Measurements from ENCODE around the gene TTC29. TPM values are rescaled to one million over a fixed set of nuclear protein-coding genes. Genes with fewer than 3 reads are reported as not detected.

TTC29 gene
- total and polyA plus RNA-seq, 2 donors (not counting 1 experiment from before 2014, with no cell fraction given) = 0.03 TPM; not detected in 1

DNA sequence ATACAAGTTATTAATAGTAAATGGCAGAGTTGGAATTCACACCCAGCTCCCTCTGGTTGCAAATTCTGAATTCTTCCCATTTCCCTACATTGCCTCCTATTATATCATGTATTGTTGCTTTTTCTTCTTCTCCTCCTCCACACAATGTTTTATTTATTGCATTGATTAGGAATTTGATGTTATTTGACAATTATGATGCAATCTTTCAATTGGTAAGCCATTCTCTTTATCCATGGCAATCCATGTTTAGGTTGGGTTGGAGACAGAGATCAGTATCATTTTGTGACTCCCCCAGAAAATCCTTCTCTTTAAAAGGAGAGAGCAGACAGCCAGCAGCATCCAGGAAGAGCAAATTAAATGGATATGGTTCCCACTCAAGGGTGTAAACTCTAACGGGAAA is 30.5 kb downstream of the TTC29 start:
- H3K27me3 ChIP-seq (ENCODE audit: control insufficient read depth, insufficient read depth, low read length) = no peaks in the 10 kb centered on the region
- no peak overlapping the region for H2AFZ ChIP-seq (ENCODE audit: low read length)
- H4K20me1 ChIP-seq (ENCODE audit: control insufficient read depth, extremely low read depth, insufficient read depth, low read length) = no peaks in the 10 kb centered on the region
- no peaks in the 10 kb centered on the region for H3K36me3 ChIP-seq (ENCODE audit: control insufficient read depth, insufficient read depth, low read length)
- TF ChIP-seq, protein P1, sequence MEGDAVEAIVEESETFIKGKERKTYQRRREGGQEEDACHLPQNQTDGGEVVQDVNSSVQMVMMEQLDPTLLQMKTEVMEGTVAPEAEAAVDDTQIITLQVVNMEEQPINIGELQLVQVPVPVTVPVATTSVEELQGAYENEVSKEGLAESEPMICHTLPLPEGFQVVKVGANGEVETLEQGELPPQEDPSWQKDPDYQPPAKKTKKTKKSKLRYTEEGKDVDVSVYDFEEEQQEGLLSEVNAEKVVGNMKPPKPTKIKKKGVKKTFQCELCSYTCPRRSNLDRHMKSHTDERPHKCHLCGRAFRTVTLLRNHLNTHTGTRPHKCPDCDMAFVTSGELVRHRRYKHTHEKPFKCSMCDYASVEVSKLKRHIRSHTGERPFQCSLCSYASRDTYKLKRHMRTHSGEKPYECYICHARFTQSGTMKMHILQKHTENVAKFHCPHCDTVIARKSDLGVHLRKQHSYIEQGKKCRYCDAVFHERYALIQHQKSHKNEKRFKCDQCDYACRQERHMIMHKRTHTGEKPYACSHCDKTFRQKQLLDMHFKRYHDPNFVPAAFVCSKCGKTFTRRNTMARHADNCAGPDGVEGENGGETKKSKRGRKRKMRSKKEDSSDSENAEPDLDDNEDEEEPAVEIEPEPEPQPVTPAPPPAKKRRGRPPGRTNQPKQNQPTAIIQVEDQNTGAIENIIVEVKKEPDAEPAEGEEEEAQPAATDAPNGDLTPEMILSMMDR (conservative IDR thresholded peaks at IDR 0.05 in 1 of 2, IDR thresholded peaks at IDR 0.05 in 1 of 2; ENCODE audit: low read depth in 1 of 2, low read length in 2 of 2) = no peak
- TF ChIP-seq EZH2 (IDR thresholded peaks at IDR 0.05; ENCODE audit: low read length, missing control alignments) = no peak
- no peak overlapping the region for H3K27ac ChIP-seq (ENCODE audit: insufficient read depth, low read length)
- no peaks in the 10 kb centered on the region for H3K79me2 ChIP-seq (ENCODE audit: control insufficient read depth, insufficient read depth, low read length)
- H3K9me3 ChIP-seq (ENCODE audit: control insufficient read depth, insufficient read depth, low read depth, low read length) = no peaks in the 10 kb centered on the region
- no peaks in the 10 kb centered on the region for H3K4me1 ChIP-seq (ENCODE audit: control insufficient read depth, extremely low read depth, insufficient read depth, low read length)
- no peak overlapping the region for H3K9ac ChIP-seq (ENCODE audit: insufficient read depth, low read length)
- H3K4me3 ChIP-seq (replicated peaks in 1 of 4; ENCODE audit: control extremely low read depth in 1 of 4, insufficient read depth in 1 of 4, low read depth in 3 of 4, low read length in 4 of 4) = no peak overlapping the region
- DNase-seq (ENCODE audit: low read depth in 2 of 2) = no peak
- no peak overlapping the region for H3K4me2 ChIP-seq (ENCODE audit: extremely low read depth, insufficient read depth, low read length)

DNA sequence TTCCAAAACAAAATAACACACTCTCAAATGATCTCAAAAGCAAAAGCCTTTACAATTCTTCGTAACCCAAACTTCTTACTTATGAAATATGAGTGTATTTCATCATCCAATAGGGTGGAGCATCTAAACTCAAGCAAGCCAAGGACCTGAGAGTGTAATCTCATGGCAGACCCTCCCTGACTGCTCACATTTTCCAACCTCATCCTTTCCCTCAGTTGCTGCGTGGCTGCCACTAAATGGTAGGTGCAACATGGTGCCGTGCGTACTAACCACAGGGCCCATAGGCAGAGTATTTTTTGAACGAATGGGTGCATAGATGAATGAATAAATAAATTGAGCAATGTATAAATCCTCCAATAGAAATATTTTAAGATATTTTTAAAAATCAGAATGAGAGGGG is 45.4 kb downstream of the TTC29 start:
- Histone ChIP-seq H3K4me2 (ENCODE audit: extremely low read depth, insufficient read depth, low read length) (no peak overlapping the region), H3K9ac (ENCODE audit: insufficient read depth, low read length) (no peak overlapping the region), H3K4me1 (ENCODE audit: control insufficient read depth, extremely low read depth, insufficient read depth, low read length) (no peaks in the 10 kb centered on the region), H3K4me3 (replicated peaks in 1 of 4; ENCODE audit: control extremely low read depth in 1 of 4, insufficient read depth in 1 of 4, low read depth in 3 of 4, low read length in 4 of 4) (no peak overlapping the region), H3K9me3 (ENCODE audit: control insufficient read depth, insufficient read depth, low read depth, low read length) (no peaks in the 10 kb centered on the region), H3K27ac (ENCODE audit: insufficient read depth, low read length) (no peak overlapping the region), H3K36me3 (ENCODE audit: control insufficient read depth, insufficient read depth, low read length) (no peaks in the 10 kb centered on the region), H2AFZ (ENCODE audit: low read length) (no peak overlapping the region), H4K20me1 (ENCODE audit: control insufficient read depth, extremely low read depth, insufficient read depth, low read length) (no peaks in the 10 kb centered on the region), H3K79me2 (ENCODE audit: control insufficient read depth, insufficient read depth, low read length) (no peaks in the 10 kb centered on the region), H3K27me3 (ENCODE audit: control insufficient read depth, insufficient read depth, low read length) (no peaks in the 10 kb centered on the region)
- TF ChIP-seq, protein P1 (conservative IDR thresholded peaks at IDR 0.05 in 1 of 2, IDR thresholded peaks at IDR 0.05 in 1 of 2; ENCODE audit: low read depth in 1 of 2, low read length in 2 of 2) = no peak
- TF ChIP-seq EZH2 (IDR thresholded peaks at IDR 0.05; ENCODE audit: low read length, missing control alignments) = no peak
- DNase-seq (ENCODE audit: low read depth in 2 of 2) = no peak

DNA sequence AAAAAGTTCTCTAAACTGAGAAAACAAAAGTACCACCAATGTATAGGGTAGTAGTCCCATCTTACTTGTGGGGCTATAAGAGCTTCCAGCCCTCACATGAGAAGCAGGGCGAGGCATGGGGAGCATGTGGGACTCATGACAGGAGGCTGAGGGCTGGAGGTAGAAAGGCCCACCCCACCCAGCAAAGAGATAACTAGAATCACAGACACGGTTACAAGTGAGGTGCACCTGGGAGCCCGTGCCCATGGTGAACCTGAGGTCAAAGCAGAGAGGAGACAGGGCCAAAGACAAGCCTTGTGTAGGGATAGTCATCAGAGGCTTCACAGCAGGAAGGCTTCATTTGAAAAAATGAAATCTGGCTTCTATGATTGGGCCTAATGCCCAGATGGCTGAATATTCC is 55.4 kb downstream of the TTC29 start:
- no peak overlapping the region for H3K9ac ChIP-seq (ENCODE audit: insufficient read depth, low read length)
- no peaks in the 10 kb centered on the region for H3K36me3 ChIP-seq (ENCODE audit: control insufficient read depth, insufficient read depth, low read length)
- no peak overlapping the region for H3K4me3 ChIP-seq (replicated peaks in 1 of 4; ENCODE audit: control extremely low read depth in 1 of 4, insufficient read depth in 1 of 4, low read depth in 3 of 4, low read length in 4 of 4)
- H4K20me1 ChIP-seq (ENCODE audit: control insufficient read depth, extremely low read depth, insufficient read depth, low read length) = no peaks in the 10 kb centered on the region
- H3K27ac ChIP-seq (ENCODE audit: insufficient read depth, low read length) = no peak overlapping the region
- H3K4me2 ChIP-seq (ENCODE audit: extremely low read depth, insufficient read depth, low read length) = no peak overlapping the region
- no peaks in the 10 kb centered on the region for H3K4me1 ChIP-seq (ENCODE audit: control insufficient read depth, extremely low read depth, insufficient read depth, low read length)
- no peaks in the 10 kb centered on the region for H3K9me3 ChIP-seq (ENCODE audit: control insufficient read depth, insufficient read depth, low read depth, low read length)
- DNase-seq (ENCODE audit: low read depth in 2 of 2) = no peak
- no peak overlapping the region for H2AFZ ChIP-seq (ENCODE audit: low read length)
- no peaks in the 10 kb centered on the region for H3K79me2 ChIP-seq (ENCODE audit: control insufficient read depth, insufficient read depth, low read length)
- no peaks in the 10 kb centered on the region for H3K27me3 ChIP-seq (ENCODE audit: control insufficient read depth, insufficient read depth, low read length)
- TF ChIP-seq, protein P1 (conservative IDR thresholded peaks at IDR 0.05 in 1 of 2, IDR thresholded peaks at IDR 0.05 in 1 of 2; ENCODE audit: low read depth in 1 of 2, low read length in 2 of 2) = no peak
- no peak for TF ChIP-seq EZH2 (IDR thresholded peaks at IDR 0.05; ENCODE audit: low read length, missing control alignments)

Measured in fibroblast of lung (primary cell).